NCI-H1930 (cell line): ENCODE measurements around the gene RABGEF1.
"Not testable (repeated sequence)": the region's sequence is repeated elsewhere in the genome, so short reads cannot be mapped to it uniquely, and the experiment has no call there.

Source experiments
- DNase-seq, 2 experiments: peaks; one replicate each; lab custom pipeline; 2025; lab: John Stamatoyannopoulos, UW

Gene RABGEF1

GRCh38 chr7:66735154-66735553 lies 5.4 kb upstream of the RABGEF1 start:
- DNase-seq, result no peak

GRCh38 chr7:66735850-66736249 lies 4.7 kb upstream of the RABGEF1 start:
- no peak for DNase-seq

- no peak for DNase-seq
Measured at GRCh38 chr7:66736892-66737291, 3.6 kb upstream of the RABGEF1 start.

GRCh38 chr7:66737667-66738066 lies 2.9 kb upstream of the RABGEF1 start:
- no peak for DNase-seq

- DNase-seq, result no peak
Measured at GRCh38 chr7:66739477-66739876, 1.1 kb upstream of the RABGEF1 start.

GRCh38 chr7:66739953-66740301 lies 606 bp upstream of the RABGEF1 start:
- no peak for DNase-seq

GRCh38 chr7:66740980-66741709 lies 612 bp downstream of the RABGEF1 start:
- peak; percentile 12 to 47 for DNase-seq

- DNase-seq, result no peak
Measured at GRCh38 chr7:66741710-66742049, 1.1 kb downstream of the RABGEF1 start.

- not testable (repeated sequence) for DNase-seq
Measured at GRCh38 chr7:66742298-66742697, 1.8 kb downstream of the RABGEF1 start.

GRCh38 chr7:66743920-66744319 lies 3.4 kb downstream of the RABGEF1 start:
- DNase-seq, result no peak

- DNase-seq, result no peak
Measured at GRCh38 chr7:66747385-66747784, 6.9 kb downstream of the RABGEF1 start.

- DNase-seq, result no peak
Measured at GRCh38 chr7:66747881-66748511, 7.5 kb downstream of the RABGEF1 start.

- no peak for DNase-seq
Measured at GRCh38 chr7:66748791-66749190, 8.3 kb downstream of the RABGEF1 start.

- no peak for DNase-seq
Measured at GRCh38 chr7:66751945-66752344, 11.4 kb downstream of the RABGEF1 start.

GRCh38 chr7:66754541-66754940 lies 14.0 kb downstream of the RABGEF1 start:
- DNase-seq, result no peak

GRCh38 chr7:66755059-66755458 lies 14.5 kb downstream of the RABGEF1 start:
- DNase-seq, result not testable (repeated sequence)

- DNase-seq, result not testable (repeated sequence)
Measured at GRCh38 chr7:66756227-66756626, 15.7 kb downstream of the RABGEF1 start.

- DNase-seq, result no peak
Measured at GRCh38 chr7:66756889-66757288, 16.4 kb downstream of the RABGEF1 start.

- DNase-seq, result no peak
Measured at GRCh38 chr7:66757939-66758338, 17.4 kb downstream of the RABGEF1 start.

- no peak for DNase-seq
Measured at GRCh38 chr7:66758950-66759628, 18.6 kb downstream of the RABGEF1 start.

- not testable (repeated sequence) for DNase-seq
Measured at GRCh38 chr7:66763183-66763582, 22.6 kb downstream of the RABGEF1 start.

- not testable (repeated sequence) for DNase-seq
Measured at GRCh38 chr7:66763633-66764355, 23.3 kb downstream of the RABGEF1 start.

GRCh38 chr7:66764905-66765304 lies 24.4 kb downstream of the RABGEF1 start:
- not testable (repeated sequence) for DNase-seq
